Thymus (tissue), 11 donors: Measurements from ENCODE around the gene PURA. TPM values are rescaled to one million over a fixed set of nuclear protein-coding genes. Genes with fewer than 3 reads are reported as not detected.

Source experiments
- DNase-seq, 9 donors: peaks; one replicate each; pipeline ENCODE4 v3.0.0-alpha.2; 2013; ENCODE audit warnings: low spot score in 9 of 9, low read depth in 6 of 9, missing footprints in 1 of 9
- H3K27ac ChIP-seq, 2 donors: one replicate each; pipeline ENCODE4 v1.5.1; 2013; ENCODE audit warnings: control low read depth in 1 of 2, low read depth in 1 of 2, low read length in 1 of 2, mild to moderate bottlenecking in 1 of 2, moderate library complexity in 1 of 2
- H3K27me3 ChIP-seq, 2 donors: one replicate each; pipeline ENCODE4 v1.5.1; 2013; ENCODE audit warnings: low read length in 1 of 2; ENCODE audit not compliant: control insufficient read depth in 2 of 2, insufficient read depth in 1 of 2
- H3K36me3 ChIP-seq, 2 donors: one replicate each; pipeline ENCODE4 v1.5.1; 2013; ENCODE audit warnings: low read length in 1 of 2, mild to moderate bottlenecking in 1 of 2, moderate library complexity in 1 of 2; ENCODE audit not compliant: control insufficient read depth in 2 of 2, insufficient read depth in 2 of 2
- H3K4me1 ChIP-seq, 2 donors: one replicate each; pipeline ENCODE4 v1.5.1; 2013; ENCODE audit warnings: low read length in 2 of 2; ENCODE audit not compliant: control insufficient read depth in 2 of 2, insufficient read depth in 2 of 2
- H3K4me3 ChIP-seq, 2 donors: one replicate each; pipeline ENCODE4 v1.5.1; 2013; ENCODE audit warnings: low read length in 2 of 2, control low read depth in 1 of 2, mild to moderate bottlenecking in 1 of 2
- H3K9me3 ChIP-seq, 2 donors: one replicate each; pipeline ENCODE4 v1.5.1; 2013; ENCODE audit warnings: low read length in 1 of 2, mild to moderate bottlenecking in 1 of 2; ENCODE audit not compliant: control insufficient read depth in 2 of 2, insufficient read depth in 1 of 2
- WGBS: extraction: QIAGEN DNeasy Blood & Tissue Kit; methylation state at CpG from one replicate; pipeline ENCODE4 v1.1.7; 2013; 5-methylcytosine and 5-hydroxymethylcytosine counted together
- polyA plus RNA-seq: library from polyadenylated mRNA; stranded (reverse); fragments of 200-250 nt; gene quantifications from one replicate; pipeline ENCODE4 v1.2.3, GENCODE V29; 2013
- total RNA-seq: library from RNA; stranded (reverse); fragments of 120-200 nt; gene quantifications from one replicate; pipeline ENCODE4 v1.2.4, GENCODE V29; 2013
- donor health status: healthy.

The PURA gene
- total and polyA plus RNA-seq, 2 donors: 4.7 to 5.9 TPM

DNA sequence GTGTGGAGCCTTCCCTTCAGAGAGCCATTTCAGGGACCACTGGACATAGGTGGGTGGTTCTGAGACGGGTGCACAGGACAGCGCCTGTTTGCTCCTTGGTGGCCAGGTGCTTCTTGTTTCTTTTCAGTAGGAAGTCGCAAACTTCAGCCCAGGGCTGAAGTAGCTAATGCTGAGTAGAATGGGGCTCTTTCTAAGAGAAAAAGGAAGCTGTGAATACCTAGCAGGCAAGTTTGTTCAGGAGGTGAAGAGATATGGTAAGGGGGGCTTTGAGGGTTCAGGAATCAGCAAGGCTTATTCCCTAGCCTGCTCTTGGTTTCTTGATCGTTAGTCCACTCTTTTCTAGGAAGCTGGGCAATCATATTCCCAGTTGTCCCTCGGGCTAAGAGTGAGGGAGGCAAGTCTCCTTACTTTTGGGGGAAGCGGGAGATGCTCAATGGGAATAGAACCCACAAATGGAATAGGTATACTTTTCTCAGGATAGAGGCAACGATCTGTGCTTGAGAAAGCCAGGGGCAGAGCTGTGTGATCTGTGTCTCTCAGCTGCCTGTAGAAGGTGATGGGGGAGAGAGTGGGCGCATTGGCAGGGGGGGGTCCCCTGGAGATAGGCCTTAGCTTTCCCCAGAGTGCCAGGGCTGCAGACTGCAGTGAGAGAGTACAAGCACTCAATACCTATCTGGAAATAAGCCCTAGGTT lies 1.9 kb upstream of the PURA start:
- Histone ChIP-seq H3K27me3 (peaks cover 35 to 67% of the 10 kb centered on the region in 2 donors), H3K36me3 (no peaks in the 10 kb centered on the region), H3K27ac (no peak overlapping the region), H3K9me3 (peaks cover 0 to 11% of the 10 kb centered on the region in 2 donors), H3K4me3 (peak overlapping the region in 1 of 2 donors; percentile 2), H3K4me1 (peaks cover 26 to 39% of the 10 kb centered on the region in 2 donors)
- DNase-seq: peak in 1 of 9 donors; percentile 14
- 38% methylated on average over 8 of the region's 8 CpGs for WGBS

DNA sequence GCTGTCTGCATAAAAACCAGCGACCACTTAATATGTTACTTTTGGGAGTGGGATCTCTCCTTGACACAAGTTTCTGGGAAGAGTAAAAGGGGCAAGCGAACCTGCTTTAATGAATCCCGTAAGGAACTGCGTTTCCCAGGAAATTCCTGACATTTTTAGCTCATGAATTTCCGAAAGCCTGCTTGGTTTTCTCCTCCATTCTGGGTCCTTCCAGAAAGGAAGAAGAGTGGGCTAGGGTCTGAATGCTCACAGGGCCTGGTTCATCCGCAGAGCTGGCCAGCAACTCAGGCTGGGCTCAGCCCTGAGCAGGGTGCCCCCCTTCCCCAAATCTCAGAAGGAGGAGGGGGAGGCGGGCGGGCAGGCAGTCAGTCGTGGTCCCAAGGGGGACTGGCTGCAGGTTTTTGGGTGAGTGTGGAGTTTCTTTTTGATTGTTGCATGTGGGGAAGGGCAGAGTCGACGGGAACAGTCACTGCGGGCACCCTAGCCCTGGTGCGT lies 1.2 kb upstream of the PURA start:
- DNase-seq: no peak
- WGBS: 43% methylated on average over 13 of the region's 13 CpGs
- H3K36me3 ChIP-seq: no peaks in the 10 kb centered on the region
- peaks cover 0 to 11% of the 10 kb centered on the region in 2 donors for H3K9me3 ChIP-seq
- peak overlapping the region; percentile 76 for H3K4me3 ChIP-seq
- peaks cover 35 to 62% of the 10 kb centered on the region in 2 donors for H3K27me3 ChIP-seq
- H3K4me1 ChIP-seq: peaks cover 24 to 35% of the 10 kb centered on the region in 2 donors
- no peak overlapping the region for H3K27ac ChIP-seq

DNA sequence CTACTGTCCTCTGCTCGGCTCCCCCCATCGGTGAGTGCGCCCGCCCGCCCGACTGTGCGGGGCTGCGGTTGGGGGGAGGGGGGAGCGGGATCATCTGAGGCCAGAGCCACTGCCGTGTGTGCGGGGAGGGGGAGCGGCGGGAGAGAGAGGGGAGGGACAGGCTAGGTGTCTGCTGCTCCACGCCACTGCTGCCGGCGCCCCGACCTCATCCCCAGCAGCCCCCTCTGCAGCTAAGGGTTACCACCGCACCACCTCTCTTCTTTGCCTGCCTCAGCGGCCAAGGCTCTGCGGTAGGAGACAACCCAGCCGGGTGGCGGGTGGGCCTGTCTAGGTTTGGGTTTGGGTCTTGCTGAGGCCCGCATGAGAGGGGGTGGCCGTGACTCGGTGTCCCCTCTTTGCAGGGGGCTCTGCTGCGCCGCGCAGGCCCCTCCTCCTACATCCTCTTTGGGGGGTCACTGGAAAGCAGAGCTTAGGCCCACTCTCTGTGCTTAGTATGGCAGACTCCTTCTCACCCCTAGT lies 670 bp upstream of the PURA start:
- peak overlapping the region in 1 of 2 donors; percentile 91 for H3K27ac ChIP-seq
- H3K4me1 ChIP-seq: peaks cover 24 to 33% of the 10 kb centered on the region in 2 donors
- peak in 1 of 9 donors; percentile 24 for DNase-seq
- H3K4me3 ChIP-seq: peak overlapping the region; percentile 76
- no peaks in the 10 kb centered on the region for H3K36me3 ChIP-seq
- peaks cover 0 to 11% of the 10 kb centered on the region in 2 donors for H3K9me3 ChIP-seq
- 2% methylated on average over 28 of the region's 28 CpGs for WGBS
- peaks cover 35 to 59% of the 10 kb centered on the region in 2 donors for H3K27me3 ChIP-seq

DNA sequence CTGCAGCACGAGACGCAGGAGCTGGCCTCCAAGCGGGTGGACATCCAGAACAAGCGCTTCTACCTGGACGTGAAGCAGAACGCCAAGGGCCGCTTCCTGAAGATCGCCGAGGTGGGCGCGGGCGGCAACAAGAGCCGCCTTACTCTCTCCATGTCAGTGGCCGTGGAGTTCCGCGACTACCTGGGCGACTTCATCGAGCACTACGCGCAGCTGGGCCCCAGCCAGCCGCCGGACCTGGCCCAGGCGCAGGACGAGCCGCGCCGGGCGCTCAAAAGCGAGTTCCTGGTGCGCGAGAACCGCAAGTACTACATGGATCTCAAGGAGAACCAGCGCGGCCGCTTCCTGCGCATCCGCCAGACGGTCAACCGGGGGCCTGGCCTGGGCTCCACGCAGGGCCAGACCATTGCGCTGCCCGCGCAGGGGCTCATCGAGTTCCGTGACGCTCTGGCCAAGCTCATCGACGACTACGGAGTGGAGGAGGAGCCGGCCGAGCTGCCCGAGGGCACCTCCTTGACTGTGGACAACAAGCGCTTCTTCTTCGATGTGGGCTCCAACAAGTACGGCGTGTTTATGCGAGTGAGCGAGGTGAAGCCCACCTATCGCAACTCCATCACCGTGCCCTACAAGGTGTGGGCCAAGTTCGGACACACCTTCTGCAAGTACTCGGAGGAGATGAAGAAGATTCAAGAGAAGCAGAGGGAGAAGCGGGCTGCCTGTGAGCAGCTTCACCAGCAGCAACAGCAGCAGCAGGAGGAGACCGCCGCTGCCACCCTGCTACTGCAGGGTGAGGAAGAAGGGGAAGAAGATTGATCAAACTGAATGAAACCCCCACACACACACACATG lies 654 bp downstream of the PURA start:
- Histone ChIP-seq H3K27ac (peak overlapping the region; percentile 59 to 91), H3K4me3 (peak overlapping the region; percentile 76), H3K27me3 (peaks cover 25 to 46% of the 10 kb centered on the region in 2 donors), H3K36me3 (no peaks in the 10 kb centered on the region), H3K9me3 (peaks cover 0 to 4% of the 10 kb centered on the region in 2 donors), H3K4me1 (peaks cover 13 to 23% of the 10 kb centered on the region in 2 donors)
- WGBS: 1% methylated on average over 65 of the region's 65 CpGs
- DNase-seq: peak in 6 of 9 donors; percentile 42 to 72 (median 53)

DNA sequence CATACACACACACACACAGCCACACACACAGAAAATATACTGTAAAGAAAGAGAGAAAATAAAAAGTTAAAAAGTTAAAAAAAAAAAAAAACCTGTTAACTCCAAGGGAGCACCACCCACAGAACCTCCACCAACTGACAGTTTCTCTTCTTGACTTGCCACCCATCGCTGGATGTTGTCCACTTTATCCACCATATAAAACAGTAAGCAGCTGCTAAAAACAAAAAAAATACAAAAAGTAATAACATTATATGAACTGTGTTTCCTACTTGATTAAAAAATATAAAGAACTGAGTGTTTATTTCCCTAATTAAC lies 1.2 kb downstream of the PURA start:
- Histone ChIP-seq H3K4me1 (peaks cover 13 to 23% of the 10 kb centered on the region in 2 donors), H3K4me3 (peak overlapping the region; percentile 76), H3K27ac (no peak overlapping the region), H3K9me3 (peaks cover 0 to 4% of the 10 kb centered on the region in 2 donors), H3K36me3 (no peaks in the 10 kb centered on the region), H3K27me3 (peaks cover 25 to 40% of the 10 kb centered on the region in 2 donors)
- DNase-seq: no peak
- 65% methylated on average over 1 of the region's 1 CpG for WGBS

DNA sequence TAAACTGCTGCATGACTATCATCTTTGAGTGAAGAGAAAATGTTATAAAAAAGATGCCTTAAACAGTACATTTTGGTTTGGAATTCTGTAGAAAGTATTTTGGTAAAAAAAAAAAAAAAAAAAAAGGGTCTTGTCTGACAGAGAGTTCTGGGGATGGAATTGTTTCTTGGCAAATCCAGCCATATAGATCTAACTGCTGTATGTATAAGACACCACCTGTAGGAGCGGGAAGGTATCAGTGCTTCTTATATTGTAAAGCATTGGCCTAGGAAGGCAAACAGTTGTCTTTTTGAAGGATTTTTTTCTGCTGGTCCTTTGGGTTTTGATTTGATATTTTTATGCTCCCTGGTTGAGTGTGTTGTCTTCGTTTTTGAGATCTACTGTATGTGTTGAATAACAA lies 2.8 kb downstream of the PURA start:
- Histone ChIP-seq H3K27me3 (peaks cover 14 to 25% of the 10 kb centered on the region in 2 donors), H3K4me3 (no peak overlapping the region), H3K4me1 (peaks cover 13 to 23% of the 10 kb centered on the region in 2 donors), H3K36me3 (no peaks in the 10 kb centered on the region), H3K27ac (no peak overlapping the region), H3K9me3 (peaks cover 0 to 4% of the 10 kb centered on the region in 2 donors)
- 92% methylated on average over 2 of the region's 2 CpGs for WGBS
- no peak for DNase-seq

DNA sequence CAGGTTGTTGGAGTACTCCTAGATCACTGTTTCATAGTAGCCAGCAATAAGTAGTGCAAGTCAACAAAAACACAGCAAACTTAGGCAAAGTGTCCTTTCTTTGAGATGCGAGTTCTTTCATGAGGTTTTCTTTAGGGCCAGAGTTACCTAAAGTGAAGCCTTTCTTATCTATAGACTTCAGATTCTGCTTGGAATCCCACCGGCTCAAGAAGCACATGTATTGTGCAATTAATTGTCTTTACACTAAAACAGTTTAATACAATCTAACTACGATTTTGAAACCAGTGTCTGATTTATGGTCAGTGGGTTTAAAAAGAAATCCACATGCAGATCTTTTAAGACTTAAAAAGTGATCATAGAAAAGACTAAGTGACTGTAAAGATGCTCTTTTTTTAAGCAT lies 3.6 kb downstream of the PURA start:
- Histone ChIP-seq H3K4me1 (peaks cover 11 to 18% of the 10 kb centered on the region in 2 donors), H3K4me3 (no peak overlapping the region)

DNA sequence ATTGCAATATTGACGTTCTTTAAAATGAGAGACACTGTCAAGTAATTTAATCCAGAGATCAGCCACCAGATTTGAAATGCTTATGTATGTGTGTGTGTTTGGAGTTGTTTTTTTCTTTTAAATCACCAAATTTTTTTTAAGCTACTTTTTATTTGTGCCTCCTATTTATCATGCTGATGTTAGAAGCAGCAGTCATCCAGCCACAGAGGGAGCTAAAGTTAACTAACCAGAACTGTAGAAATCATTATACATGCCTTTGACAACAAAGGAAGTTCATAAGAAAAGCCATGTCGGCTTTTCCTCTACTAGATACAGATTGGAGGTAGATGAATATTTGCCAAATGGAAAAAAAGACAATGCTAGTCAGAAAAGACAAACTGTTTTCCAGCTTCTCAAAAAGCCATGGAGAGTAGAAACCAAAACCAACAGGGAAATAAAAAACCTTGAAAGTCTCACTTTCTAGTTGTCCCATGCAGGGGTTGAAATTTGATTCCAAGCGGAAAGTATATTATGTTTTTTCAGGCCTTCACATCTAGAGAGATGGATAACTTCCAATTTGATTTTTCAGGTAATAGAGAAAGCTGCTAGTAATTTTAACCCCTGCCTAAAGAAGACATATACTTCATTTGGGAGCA lies 4.5 kb downstream of the PURA start:
- peaks cover 3 to 9% of the 10 kb centered on the region in 2 donors for H3K4me1 ChIP-seq
- peaks cover 0 to 4% of the 10 kb centered on the region in 2 donors for H3K9me3 ChIP-seq
- no peaks in the 10 kb centered on the region for H3K36me3 ChIP-seq
- no peak overlapping the region for H3K27ac ChIP-seq
- whole genome bisulfite sequencing: 89% methylated on average over 3 of the region's 3 CpGs
- H3K4me3 ChIP-seq: no peak overlapping the region
- DNase-seq: no peak
- peaks cover 0 to 8% of the 10 kb centered on the region in 2 donors for H3K27me3 ChIP-seq

More for the DNA sequence above, 3.6 kb downstream of the PURA start:
- no peak for DNase-seq
- Histone ChIP-seq H3K27ac (no peak overlapping the region), H3K36me3 (no peaks in the 10 kb centered on the region), H3K27me3 (peaks cover 6 to 17% of the 10 kb centered on the region in 2 donors), H3K9me3 (peaks cover 0 to 4% of the 10 kb centered on the region in 2 donors)
- WGBS: 94% methylated on average over 3 of the region's 3 CpGs
